ENCODE data around the gene IL16.

DNA sequence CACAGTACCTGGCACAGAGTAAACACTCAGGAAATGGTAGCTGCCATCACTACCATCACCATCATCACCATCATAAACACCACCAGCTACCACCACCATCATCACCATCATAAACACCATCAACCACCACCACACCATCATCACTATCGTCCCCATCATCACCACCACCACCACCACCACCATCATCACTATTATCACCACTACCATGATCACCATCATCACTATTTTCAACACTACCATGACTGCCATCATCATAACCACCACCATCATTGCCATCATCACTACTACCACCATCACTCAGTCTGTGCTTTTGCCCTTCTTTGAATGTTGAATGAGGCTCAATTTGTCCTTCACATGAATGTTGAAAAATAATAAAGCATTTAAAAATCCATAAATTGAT, 21.2 kb upstream of the IL16 start:
- TF ChIP-seq, protein P1, sequence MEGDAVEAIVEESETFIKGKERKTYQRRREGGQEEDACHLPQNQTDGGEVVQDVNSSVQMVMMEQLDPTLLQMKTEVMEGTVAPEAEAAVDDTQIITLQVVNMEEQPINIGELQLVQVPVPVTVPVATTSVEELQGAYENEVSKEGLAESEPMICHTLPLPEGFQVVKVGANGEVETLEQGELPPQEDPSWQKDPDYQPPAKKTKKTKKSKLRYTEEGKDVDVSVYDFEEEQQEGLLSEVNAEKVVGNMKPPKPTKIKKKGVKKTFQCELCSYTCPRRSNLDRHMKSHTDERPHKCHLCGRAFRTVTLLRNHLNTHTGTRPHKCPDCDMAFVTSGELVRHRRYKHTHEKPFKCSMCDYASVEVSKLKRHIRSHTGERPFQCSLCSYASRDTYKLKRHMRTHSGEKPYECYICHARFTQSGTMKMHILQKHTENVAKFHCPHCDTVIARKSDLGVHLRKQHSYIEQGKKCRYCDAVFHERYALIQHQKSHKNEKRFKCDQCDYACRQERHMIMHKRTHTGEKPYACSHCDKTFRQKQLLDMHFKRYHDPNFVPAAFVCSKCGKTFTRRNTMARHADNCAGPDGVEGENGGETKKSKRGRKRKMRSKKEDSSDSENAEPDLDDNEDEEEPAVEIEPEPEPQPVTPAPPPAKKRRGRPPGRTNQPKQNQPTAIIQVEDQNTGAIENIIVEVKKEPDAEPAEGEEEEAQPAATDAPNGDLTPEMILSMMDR (conservative IDR thresholded peaks at IDR 0.05 in 1 of 2, IDR thresholded peaks at IDR 0.05 in 1 of 2; ENCODE audit: extremely low read depth in 1 of 2, insufficient read depth in 1 of 2, low read depth in 1 of 2, low read length in 2 of 2), result no peak
- no peak for TF ChIP-seq EZH2 (IDR thresholded peaks at IDR 0.05; ENCODE audit: borderline replicate concordance, low read length)

Measured in mammary epithelial cell (primary cell).